GM18526 (cell line): ENCODE data around the gene HSF5.

Experiments
- POLR2A ChIP-seq: IDR thresholded peaks from 3 replicates; pipeline ENCODE4 v1.6.1; 2011; ENCODE audit not compliant: insufficient read length; ENCODE audit errors: extremely low read depth

HSF5 gene, protein sequence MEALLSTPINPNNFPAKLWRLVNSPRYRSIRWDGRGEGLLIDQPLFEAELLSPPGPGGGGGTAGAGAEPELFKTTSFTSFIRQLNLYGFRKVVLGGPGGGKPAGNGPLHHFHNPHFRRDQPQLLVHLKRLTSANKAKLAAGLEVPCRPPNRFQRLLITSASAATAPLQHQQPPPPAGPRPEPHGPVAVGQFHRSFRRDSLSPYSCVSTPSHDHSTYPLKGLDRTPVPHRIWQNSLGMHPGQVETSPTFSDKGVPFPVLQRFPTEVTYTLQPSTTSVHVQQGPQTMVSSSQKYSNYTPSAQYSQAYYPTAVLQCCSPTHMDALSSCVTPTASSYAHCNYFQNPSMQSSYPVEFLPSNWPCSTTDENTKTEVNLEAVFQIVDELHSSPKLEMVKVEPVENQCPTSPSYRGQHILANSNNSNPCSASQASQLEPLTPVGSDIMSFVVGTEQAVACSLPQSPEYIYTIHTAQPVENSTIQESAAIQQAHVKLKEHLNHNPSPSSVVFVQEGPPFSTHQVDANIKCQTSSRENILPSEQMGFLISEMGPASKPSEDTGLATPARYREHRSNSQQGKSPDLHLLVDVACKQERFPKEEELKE

DNA sequence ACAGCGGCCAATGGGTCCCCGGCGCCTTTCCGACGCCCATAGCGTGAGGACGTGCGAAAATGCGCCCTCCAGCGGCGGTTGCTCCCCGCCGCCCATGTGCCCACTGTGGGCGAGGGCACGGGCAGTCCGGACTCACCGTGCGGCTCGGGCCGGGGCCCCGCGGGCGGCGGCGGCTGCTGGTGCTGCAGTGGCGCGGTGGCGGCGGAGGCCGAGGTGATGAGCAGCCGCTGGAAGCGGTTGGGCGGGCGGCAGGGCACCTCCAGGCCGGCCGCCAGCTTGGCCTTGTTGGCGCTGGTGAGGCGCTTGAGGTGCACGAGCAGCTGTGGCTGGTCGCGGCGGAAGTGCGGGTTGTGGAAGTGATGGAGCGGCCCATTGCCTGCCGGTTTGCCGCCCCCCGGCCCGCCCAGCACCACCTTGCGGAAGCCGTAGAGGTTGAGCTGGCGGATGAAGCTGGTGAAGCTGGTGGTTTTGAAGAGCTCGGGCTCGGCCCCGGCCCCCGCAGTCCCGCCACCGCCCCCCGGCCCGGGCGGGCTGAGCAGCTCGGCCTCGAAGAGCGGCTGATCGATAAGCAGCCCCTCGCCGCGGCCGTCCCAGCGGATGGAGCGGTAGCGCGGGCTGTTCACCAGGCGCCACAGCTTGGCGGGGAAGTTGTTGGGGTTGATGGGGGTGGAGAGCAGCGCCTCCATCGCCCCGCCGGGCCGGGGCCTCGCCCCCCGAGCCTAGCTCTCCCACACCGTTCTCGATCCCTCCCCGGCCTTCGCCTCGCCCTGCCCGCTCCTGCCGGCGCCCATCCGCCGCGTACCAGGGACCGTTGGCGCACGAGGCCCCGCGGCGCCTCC lies at the start of gene HSF5:
Gene HSF5 (minus strand): TSS at position 820 of the 839 bp plus-strand sequence. CDS start 134 bp downstream, at position 686.
- no peak for TF ChIP-seq POLR2A

DNA sequence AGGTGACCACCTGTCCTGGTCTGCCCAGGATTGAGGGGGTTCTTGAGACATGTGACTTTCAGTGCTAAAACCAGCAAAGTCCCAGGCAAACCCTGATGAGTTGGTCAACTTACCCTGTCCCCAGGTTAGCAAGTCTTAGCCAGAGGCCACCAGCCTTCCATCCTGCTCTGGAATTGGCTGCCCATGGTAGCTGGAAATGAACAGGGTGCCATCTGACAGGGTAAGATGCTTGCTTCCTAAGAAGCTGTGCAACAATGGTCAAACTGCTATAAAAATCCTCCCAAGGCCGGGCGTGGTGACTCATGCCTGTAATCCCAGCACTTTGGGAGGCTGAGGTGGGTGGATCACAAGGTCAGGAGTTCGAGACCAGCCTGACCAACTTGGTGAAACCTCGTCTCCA lies 49.1 kb upstream of the HSF5 start:
- TF ChIP-seq POLR2A: no peak

DNA sequence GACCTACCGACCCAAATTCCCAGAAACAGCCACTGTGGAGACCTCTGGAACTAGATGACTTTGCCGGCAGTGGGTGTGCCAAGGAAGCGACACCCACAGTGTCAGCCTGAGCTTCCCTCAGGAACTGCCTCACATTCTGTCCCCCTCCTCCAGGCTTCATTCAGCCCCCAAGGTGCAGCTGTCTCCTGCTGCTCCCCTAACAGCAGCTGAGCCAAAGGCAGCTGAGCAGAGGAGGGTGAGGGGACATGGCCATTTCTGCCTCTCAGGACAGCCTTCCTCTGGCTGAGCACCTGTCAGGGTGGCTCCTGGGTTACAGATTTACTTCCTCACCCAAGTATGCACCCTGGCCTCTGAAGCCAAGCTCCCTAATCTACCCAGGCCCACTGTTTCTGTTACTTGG lies 48.3 kb upstream of the HSF5 start:
- no peak for TF ChIP-seq POLR2A

DNA sequence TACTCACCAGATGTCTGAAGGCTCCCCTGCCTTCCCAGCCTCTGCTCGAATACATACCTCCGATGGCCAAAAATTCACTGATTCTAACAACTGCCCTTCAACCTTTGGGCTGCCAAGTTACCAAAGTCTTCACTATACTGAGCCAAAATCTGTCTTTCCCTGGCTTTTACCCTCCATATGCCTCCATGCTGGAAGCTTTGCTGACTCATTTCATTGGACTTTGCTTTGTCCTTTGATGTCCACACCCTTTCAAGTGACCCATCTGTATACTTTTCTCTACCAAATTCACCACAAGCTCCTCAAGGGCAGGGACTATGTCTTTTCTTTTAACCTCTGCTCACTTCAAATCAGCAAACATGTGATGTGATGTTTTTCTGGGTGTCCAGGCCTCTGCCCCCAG lies 47.2 kb upstream of the HSF5 start:
- no peak for TF ChIP-seq POLR2A

DNA sequence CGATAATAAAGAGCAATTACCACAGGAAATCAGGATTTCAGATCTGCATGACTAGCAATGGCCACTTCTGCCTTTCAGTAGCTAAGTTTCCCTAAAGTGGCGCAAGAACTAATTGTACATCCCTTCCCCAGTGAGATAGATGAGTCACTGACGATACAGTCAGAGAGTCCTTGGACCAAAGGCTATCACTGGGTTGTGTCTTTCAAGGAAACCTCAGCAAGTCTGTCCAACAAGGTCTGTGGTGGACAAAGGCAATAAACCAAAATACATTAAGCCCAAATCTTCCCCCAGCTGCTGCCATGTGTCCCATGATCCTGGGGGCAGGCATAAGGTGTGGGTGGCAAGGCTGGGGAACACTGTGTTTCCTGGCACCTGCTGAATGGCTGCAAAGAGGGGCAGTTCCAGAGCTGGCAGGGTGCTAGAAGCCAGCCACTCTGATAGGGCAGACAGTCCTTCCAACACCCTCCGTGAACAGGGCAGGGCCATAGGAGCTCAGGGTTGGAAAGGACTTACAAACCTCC lies 46.8 kb upstream of the HSF5 start:
- TF ChIP-seq POLR2A: no peak

DNA sequence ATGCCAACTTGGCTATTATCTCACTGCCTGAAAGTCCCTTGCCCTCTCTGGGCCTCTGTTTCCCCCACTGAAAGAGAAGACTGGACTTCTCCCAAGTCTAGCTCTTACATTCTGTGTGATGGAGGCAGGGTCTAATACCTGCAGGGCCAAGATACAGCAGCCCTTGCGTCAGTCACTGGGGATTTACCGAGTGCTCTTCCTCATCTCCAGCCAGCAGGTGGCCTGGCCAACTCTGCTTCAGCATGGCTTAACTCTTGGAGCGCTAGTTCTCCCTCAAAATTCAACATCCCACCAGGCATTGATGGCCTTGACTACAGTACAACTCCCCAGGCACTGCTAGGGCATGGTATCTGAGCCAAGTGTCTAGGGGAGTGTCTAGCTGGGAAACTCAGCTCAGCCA lies 46.1 kb upstream of the HSF5 start:
- TF ChIP-seq POLR2A: no peak

DNA sequence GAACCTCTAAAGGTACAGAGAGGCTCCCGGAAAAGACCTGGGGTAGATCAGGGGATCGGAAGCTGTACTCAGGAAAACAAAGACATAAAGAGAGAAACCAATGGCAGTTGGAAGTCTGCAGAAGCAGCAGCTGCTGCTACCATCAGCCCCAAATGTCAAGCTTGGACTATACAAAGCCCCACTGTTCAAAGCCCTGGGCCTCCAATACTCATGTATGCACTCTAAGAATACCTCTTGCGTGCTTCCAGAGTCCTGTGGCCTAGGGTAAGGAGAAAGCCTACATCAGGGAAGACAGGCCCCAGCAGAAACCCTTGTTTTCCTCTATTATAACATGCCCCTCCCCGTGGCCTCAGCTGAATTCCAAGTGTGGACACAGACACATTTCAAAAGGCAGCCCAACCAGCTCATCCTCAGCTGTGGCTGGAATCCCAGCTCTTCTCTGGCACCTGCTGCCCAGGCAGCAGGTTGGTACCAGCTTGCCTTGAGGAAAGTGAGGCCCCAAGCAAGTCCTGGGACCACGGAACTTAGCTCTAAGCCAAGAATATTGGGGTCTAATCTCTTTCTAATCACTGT lies 45.5 kb upstream of the HSF5 start:
- TF ChIP-seq POLR2A: no peak

DNA sequence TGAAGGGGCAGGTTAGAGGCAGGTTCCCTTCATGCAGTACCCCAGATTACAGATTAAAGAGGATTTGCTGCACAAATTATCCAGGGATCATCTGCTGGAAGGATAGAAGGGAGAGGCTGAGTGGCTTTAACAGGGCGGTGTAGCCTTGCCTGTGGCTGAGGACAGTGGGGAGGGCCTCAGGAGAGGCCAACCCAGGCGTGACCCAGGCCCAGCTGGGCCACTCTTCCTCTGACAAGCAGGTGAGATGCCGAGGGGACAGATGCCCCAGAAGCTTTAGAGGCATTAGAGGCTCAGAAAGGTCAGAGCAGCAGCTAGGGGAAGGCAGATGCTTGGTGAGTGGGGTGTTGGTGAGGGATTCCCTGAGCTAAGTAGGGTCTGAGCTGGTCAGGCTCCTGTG lies 44.3 kb upstream of the HSF5 start:
- no peak for TF ChIP-seq POLR2A

DNA sequence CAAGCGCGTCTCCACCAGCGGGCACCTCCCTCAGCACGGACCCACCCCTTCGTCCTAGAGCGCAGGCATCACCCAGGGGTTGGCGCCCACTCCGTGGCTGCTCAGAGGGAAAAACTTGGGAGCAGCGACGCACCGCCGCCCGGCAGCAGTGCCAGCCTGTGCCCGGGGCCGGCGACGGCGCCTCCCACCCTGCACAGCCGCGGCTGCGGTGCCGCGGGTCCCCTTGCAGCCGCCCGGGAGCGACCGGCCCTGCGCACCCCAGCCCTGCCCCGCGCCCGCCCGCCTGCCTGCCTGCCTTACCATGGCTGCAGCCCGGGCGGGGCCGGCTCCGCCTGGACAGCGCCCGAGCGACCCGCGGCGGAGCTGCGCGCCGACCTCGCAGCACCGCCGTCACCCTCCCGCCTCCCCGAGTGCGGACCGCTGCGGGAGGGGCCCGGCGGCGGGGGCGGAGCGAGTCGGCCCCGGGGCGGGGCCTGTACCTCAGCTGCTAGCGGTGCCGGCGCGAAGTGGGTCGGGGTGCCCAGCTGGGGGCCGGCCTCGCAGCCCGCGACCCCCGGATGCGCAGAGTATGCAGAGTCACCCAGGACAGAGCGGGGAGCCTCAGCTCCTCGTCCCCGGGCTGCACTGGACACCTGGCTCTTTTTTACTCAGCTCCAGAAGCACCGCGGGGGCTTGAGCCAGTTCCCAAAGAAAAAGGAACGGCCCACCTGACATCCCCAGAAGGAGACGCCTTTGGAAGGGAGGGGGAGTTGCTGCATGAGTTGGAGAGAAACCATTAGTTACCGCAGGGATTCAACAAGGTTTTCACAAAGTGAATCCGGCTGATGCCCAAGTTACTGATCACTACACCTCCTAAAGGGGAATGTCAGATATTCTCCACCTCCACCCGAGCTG lies 43.7 kb upstream of the HSF5 start:
- no peak for TF ChIP-seq POLR2A

DNA sequence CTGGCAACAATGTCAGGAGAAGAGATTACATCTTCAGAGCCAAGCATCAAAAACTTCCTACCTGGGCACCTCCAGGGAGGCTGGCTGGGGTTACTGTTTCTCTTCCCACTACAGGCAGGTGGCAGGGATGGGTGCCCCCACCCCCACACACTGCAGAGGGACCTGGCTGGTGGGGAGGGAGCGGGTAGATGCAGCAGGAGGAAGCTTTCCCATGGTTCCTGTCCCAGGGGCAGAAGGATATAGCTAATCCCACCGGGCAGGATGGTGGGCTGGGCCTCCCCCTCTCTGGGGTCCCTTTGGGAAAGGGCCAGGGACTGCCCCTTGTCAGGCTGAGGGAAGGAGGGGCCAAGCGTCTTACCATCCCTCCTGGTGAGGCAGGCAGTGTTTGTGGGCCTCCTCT lies 42.9 kb upstream of the HSF5 start:
- no peak for TF ChIP-seq POLR2A

DNA sequence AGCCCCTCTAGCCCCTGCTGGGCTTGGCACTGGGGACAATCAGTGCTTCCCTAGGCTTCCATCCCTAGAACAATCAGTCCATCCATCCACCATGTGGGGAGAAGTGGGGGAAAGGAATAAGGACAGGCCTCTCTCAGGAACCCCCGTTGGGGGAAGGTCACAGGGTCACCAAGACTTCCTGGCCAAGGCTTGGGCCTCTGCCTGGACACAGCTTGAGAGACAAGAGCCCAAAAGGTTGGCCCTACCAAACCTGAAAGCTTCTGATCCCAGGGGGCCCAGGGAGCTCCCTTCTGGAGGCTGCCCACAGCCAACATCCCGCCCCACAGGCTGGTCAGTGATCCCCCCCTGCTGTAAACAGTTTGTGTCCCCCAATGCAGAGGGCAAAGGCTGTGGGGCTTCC lies 42.4 kb upstream of the HSF5 start:
- TF ChIP-seq POLR2A: no peak

DNA sequence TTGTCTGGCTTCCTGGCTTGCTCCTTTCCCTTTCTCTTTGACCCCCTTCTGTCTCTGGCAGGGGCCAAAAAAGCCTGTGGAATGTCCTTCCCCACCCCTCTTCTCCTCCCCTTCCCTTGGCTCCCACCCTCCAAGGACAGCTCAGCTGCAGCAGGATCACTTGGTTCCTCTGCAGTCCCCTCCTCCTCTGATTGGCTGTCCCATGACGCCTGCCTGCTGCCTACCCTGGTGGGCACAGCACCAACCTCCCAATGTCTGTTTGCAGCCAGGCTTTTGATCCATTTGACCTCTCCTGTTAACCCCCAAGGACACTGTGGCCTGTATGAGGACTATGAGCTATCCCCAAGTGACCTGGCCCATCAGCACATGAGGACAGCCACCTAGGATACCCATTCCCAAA lies 41.1 kb upstream of the HSF5 start:
- no peak for TF ChIP-seq POLR2A

DNA sequence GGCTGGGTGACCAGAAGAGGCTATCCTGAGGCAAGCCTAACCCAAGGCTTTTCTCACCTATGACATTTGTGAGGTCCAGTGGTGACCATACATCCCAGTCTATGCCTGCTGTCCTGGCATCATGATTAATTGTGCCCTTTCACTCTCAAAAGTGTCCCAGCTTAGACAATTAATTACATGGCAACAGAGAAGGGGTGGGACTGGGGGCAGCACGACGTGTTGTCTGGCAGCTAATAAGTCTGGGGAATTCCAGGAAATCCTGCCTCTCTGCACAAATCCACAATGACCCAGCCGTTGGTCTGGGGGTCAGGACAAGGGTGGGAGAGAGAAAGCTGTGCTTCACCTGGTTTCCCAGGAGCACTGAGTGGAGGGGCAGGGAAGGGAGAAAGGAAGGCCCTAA lies 40.2 kb upstream of the HSF5 start:
- TF ChIP-seq POLR2A: no peak

DNA sequence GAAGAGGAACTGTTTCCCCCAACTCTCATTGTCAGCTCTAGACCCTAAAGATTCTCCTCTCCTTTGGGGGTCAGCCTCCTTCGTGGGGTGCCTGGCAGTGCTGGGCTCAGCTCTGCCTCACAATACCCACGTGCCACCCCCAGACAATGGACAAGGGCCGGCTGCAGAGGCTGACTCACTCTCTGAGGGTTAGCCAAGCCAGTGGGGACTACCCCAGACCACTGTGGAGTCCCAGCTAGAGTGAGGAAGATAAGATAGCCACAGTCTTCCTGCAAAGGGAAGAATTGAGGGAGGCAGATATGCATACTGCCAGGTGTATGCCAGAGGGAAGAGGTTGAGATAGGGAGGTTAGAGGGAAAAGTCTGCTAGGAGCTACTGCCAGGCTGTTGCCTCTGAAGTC lies 39.7 kb upstream of the HSF5 start:
- no peak for TF ChIP-seq POLR2A
